ENCODE measurements around the gene ARL11.

DNA sequence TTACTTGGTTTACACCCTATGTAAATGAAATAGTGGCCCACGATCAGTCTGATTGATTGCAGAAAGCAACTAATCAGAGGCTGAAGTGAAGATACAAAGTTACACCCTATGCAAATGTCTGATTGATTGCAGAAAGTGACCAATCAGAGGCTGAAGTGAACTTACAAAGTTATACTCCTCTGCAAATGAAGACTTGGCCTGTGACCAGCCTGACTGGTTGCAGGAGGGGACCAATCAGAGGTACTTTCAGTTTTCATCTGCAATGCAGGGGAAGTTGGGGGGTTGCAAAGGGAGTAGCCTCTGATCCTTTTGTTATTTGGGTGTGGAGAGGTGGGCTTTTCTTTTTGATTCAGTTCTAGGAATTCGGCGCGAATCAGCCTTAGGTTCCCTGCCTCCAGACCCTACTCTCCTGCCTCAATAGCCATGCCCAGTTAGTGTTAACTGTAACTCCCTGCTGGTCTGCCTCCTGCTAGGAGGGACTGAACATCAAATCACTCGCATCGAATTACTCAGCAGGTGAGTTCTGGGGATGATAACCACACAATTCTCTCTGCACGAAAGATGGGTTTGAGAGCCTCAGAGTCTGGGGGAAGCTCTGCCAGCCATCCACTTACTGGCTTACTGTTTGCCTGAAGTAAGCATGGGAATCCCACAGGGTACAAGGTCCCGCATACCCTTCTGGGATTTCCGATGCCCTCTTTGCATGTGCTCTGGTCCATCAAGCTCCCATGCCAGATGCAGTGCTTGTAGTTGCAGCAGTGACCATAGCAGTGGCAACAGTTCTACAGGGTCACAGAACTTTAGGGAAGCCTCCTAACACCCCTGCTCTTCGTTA lies 7.5 kb downstream of the ARL11 start:
- TF ChIP-seq CTCF (conservative IDR thresholded peaks at IDR 0.05 in 1 of 2, IDR thresholded peaks at IDR 0.05 in 1 of 2; ENCODE audit: extremely low read depth in 1 of 2, insufficient read depth in 1 of 2, low read depth in 1 of 2, low read length in 2 of 2) (no peak), EZH2 (IDR thresholded peaks at IDR 0.05; ENCODE audit: borderline replicate concordance, low read length) (no peak)

All from mammary epithelial cell (primary cell).